ENCODE measurements around the gene PSMD9.
"Not testable (repeated sequence)": the region's sequence is repeated elsewhere in the genome, so short reads cannot be mapped to it uniquely, and the experiment has no call there.

Gene PSMD9

DNA sequence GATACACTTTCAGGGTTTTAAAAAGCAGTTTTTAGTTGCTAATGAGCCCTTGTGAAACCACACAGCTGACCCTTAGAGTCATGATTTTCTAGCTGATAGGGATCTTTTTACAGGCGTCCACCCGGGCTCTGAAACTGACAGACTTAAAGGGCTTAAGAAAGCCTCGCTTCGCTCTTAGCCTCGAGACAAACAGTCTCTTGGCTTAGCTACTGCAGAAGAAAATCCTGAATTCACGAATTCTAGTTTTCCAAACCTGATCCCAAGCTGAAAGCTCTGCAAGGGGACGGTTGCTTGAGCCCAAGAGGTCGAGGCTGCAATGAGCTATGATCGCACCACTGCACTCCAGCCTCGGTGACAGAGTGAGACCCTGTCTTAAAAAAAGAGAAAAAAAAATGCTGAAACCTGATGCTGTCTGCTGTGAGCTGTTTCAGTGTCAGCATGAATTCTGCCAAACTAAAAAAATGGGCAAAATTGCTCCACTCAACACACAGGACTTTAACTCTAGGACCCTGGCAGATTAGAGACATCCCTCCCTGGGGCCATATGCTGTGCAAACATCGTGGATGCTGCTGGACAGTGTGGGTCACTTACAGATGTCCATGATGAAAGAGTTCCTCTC is 26.8 kb upstream of the PSMD9 start:
- TF ChIP-seq, protein P1, sequence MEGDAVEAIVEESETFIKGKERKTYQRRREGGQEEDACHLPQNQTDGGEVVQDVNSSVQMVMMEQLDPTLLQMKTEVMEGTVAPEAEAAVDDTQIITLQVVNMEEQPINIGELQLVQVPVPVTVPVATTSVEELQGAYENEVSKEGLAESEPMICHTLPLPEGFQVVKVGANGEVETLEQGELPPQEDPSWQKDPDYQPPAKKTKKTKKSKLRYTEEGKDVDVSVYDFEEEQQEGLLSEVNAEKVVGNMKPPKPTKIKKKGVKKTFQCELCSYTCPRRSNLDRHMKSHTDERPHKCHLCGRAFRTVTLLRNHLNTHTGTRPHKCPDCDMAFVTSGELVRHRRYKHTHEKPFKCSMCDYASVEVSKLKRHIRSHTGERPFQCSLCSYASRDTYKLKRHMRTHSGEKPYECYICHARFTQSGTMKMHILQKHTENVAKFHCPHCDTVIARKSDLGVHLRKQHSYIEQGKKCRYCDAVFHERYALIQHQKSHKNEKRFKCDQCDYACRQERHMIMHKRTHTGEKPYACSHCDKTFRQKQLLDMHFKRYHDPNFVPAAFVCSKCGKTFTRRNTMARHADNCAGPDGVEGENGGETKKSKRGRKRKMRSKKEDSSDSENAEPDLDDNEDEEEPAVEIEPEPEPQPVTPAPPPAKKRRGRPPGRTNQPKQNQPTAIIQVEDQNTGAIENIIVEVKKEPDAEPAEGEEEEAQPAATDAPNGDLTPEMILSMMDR (IDR thresholded peaks at IDR 0.05; ENCODE audit: insufficient read depth, low read depth, low read length, missing control alignments) = no peak
- H3K4me3 ChIP-seq (ENCODE audit: low read length) = no peak overlapping the region
- no peak for DNase-seq (ENCODE audit: low read depth)

DNA sequence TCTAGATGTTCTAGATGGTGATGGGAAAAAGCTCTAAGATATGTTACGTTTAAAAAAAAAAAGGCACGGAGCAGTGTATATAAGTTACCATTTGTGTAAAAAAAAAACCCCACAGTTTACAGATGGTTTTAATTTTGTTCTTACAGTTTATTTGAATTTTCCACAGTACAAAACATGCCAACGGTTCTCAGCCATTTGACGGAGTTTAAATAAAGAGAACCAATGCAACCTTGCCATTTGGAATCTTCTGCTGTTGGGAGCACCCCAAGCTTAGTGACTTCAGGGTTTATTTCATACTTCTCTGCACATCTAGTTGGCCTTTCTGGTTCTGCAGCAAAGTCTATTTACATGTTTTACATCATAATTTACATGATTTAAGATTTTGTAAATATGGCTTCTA is 22.3 kb upstream of the PSMD9 start:
- H3K4me3 ChIP-seq (ENCODE audit: low read length) = no peak overlapping the region
- DNase-seq (ENCODE audit: low read depth) = no peak
- TF ChIP-seq, protein P1 (IDR thresholded peaks at IDR 0.05; ENCODE audit: insufficient read depth, low read depth, low read length, missing control alignments) = no peak

DNA sequence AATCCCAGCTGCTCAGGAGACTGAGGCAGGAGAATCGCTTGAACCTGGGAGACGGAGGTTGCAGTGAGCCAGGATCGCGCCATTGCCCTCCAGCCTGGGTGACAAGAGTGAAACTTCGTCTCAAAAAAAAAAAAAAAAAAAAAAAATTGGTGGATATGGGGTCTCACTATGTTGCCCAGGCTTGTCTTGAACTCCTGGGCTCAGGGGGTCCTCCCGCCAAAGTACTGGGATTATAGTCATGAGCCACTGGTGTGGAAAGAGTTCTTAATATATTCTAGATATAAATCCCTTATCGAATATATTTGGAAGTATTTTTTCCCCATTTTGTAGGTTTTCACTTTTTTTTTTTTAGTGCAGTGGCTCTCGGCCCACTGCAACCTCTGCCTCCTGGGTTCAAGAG is 19.4 kb upstream of the PSMD9 start:
- H3K4me3 ChIP-seq (ENCODE audit: low read length); DNase-seq (ENCODE audit: low read depth): not testable (repeated sequence)

DNA sequence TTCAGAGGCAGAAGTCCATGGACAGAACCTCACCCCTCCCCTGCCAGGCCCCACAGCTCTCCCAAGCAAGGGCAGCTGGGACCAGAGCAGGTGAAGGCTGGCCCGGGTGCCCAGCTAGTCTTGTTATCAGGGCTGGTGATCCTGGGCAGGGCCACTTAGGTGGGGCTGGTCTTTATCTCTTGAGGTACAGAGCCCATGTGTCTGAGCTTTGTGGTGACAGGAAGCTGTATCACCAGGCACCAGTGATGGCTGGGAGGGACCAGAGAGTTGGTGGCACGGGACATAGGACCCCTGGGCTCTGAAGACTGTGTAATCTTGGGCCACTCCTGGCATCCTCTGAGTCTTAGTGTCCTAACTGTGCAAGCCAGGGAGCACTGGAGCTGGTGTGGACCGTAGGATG is 17.1 kb upstream of the PSMD9 start:
- no peak for DNase-seq (ENCODE audit: low read depth)
- H3K4me3 ChIP-seq (ENCODE audit: low read length) = no peak overlapping the region
- TF ChIP-seq, protein P1 (IDR thresholded peaks at IDR 0.05; ENCODE audit: insufficient read depth, low read depth, low read length, missing control alignments) = no peak

DNA sequence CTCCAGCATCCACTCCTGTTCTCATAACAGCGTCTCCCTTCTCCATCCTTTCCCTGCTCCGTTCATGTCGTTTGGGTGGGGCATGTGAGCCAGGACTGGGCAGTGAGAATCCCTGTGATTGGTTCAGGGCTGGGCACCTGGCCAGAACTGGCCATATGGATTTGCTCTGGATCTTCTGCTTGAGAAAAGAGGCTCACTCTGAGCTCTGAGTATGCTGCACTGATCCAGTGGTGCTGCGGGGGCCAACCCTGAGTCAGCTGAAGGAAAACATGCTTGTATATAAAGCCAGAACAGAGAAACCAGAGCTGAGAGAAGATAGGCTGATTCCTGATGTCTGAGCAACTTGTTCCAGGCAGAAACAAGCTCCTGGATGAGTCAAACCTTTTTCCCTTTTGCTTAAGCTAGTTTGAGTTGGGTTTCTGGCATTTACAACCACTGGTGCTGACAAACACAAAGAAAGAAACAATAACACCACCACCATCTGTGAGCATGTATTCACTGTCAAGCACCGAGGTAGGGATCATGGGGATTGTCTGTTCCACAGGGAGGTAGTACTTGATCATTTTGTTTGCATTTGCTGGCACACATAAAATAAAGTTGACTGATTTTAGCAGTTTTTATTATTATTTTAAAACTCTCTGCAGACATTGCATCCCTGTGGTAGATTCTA is 15.9 kb upstream of the PSMD9 start:
- TF ChIP-seq, protein P1 (IDR thresholded peaks at IDR 0.05; ENCODE audit: insufficient read depth, low read depth, low read length, missing control alignments) = no peak
- H3K4me3 ChIP-seq (ENCODE audit: low read length) = no peak overlapping the region
- DNase-seq (ENCODE audit: low read depth) = peak; percentile 95

DNA sequence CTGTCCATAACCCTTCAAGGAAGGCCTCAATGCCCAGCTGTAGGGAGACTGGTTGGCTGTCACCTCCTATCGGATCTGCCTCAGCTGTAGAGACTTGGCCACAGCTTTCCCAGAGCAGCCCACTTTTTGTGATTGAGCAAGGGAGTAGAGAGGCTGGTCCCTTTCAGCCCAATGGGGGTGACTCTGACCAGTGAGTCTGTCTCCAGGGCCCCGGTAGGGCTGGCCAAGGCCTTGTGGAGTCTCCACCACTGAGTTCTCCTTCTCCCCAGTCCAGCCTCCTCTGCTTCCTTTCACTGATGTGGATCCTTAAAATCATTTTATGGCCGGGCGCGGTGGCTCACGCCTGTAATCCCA is 15.4 kb upstream of the PSMD9 start:
- no peak for DNase-seq (ENCODE audit: low read depth)
- TF ChIP-seq, protein P1 (IDR thresholded peaks at IDR 0.05; ENCODE audit: insufficient read depth, low read depth, low read length, missing control alignments) = no peak
- H3K4me3 ChIP-seq (ENCODE audit: low read length) = no peak overlapping the region

DNA sequence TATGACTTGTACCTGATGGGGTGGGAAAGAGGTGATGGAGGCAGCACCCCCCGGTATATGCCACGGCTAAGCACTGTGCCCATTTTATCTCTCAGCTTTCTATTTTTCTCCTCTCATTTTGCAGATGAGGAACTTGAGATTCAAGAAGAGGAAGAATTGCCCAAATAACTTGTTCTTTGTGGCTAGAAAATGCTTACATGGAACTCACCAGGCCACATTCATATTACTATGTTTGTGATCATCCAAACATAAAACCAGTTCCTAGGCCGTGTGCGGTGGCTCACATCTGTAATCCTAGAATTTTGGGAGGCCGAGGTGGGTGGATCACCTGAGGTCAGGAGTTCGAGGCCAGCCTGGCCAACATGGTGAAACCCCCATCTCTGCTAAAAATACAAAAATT is 14.5 kb upstream of the PSMD9 start:
- TF ChIP-seq, protein P1 (IDR thresholded peaks at IDR 0.05; ENCODE audit: insufficient read depth, low read depth, low read length, missing control alignments) = no peak
- DNase-seq (ENCODE audit: low read depth) = no peak
- no peak overlapping the region for H3K4me3 ChIP-seq (ENCODE audit: low read length)

All from epithelial cell of esophagus (primary cell).